Small intestine (tissue), 7 donors: Measurements from ENCODE around the gene RBM47. TPM values are rescaled to one million over a fixed set of nuclear protein-coding genes. Genes with fewer than 3 reads are reported as not detected.

ENCODE experiments used
- DNase-seq, 2 donors: peaks; one replicate each; pipeline versions ENCODE4 v3.0.0 to v3.0.0-alpha.2; 2013
- FAIRE-seq: peaks from 2 replicates; lab custom pipeline; 2012; peaks lifted over from hg19 to GRCh38; lab: Jason Lieb, UNC
- H3K27ac ChIP-seq, 3 donors: one replicate each; pipeline ENCODE4 v1.5.1; 2013; ENCODE audit warnings: low read length in 2 of 3, mild to moderate bottlenecking in 2 of 3, control low read depth in 1 of 3, inconsistent platforms in 1 of 3, low read depth in 1 of 3, moderate library complexity in 1 of 3
- H3K27me3 ChIP-seq, 3 donors: one replicate each; pipeline ENCODE4 v1.6.1; 2013; ENCODE audit warnings: low read length in 3 of 3, inconsistent platforms in 1 of 3; ENCODE audit not compliant: control insufficient read depth in 3 of 3, insufficient read depth in 3 of 3
- H3K36me3 ChIP-seq, 3 donors: one replicate each; pipeline ENCODE4 v1.6.1; 2013; ENCODE audit warnings: low read length in 3 of 3, inconsistent platforms in 1 of 3, low read depth in 1 of 3, mild to moderate bottlenecking in 1 of 3, moderate library complexity in 1 of 3; ENCODE audit not compliant: control insufficient read depth in 3 of 3, insufficient read depth in 2 of 3
- H3K4me1 ChIP-seq, 3 donors: one replicate each; pipeline ENCODE4 v1.6.1; 2013; ENCODE audit warnings: low read length in 2 of 3, inconsistent platforms in 1 of 3, low read depth in 1 of 3, mild to moderate bottlenecking in 1 of 3, moderate library complexity in 1 of 3; ENCODE audit not compliant: control insufficient read depth in 3 of 3, insufficient read depth in 2 of 3
- H3K4me3 ChIP-seq, 3 donors: one replicate each; pipeline ENCODE4 v1.5.1; 2013; ENCODE audit warnings: low read length in 3 of 3, control low read depth in 1 of 3, inconsistent platforms in 1 of 3, low read depth in 1 of 3, mild to moderate bottlenecking in 1 of 3, moderate library complexity in 1 of 3
- H3K9me3 ChIP-seq, 2 donors: one replicate each; pipeline ENCODE4 v1.6.1; 2013; ENCODE audit warnings: low read depth in 1 of 2, low read length in 1 of 2; ENCODE audit not compliant: control insufficient read depth in 2 of 2, insufficient read depth in 1 of 2
- WGBS, 3 donors: extraction: QIAGEN DNeasy Blood & Tissue Kit; methylation state at CpG; one replicate each; pipeline ENCODE4 v1.1.7; 2013; 5-methylcytosine and 5-hydroxymethylcytosine counted together
- polyA plus RNA-seq, 4 donors: library from polyadenylated mRNA; stranded (reverse) in 3 of 4; unstranded in 1 of 4; fragments of 200-250 nt in 3 of 4; fragments of 120-200 nt in 1 of 4; gene quantifications; one replicate each; pipeline versions ENCODE4 v1.2.1 to v1.2.3, GENCODE V29; 2013
- donor health status: healthy with polysubstance abuse.
- donor health status: control.
- donor health status: control.
- donor health status: Bipolar disorder and iron deficiency.
- donor health status: healthy.

Gene RBM47
- polyA plus RNA-seq, 4 donors = 49.5 to 127 (median 106) TPM

DNA sequence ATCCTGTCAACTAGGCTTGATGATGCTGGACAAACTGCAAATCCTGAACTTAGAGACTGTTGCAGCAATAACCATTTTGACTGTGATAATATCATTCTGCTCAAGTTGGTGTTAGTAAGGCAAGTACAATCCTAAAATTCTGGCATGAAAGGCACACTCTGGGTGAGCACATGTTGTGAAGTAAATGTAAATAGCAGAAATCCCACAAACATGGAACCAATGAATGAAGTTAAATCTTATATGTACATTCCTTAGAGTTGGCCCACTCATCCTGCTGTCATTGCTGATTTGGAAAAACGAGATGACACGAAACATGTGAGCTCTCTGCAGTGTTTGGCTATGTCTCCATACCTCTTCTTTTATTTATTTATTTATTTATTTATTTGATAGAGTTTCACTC is 21.0 kb downstream of the RBM47 start:
- Histone ChIP-seq H3K4me3 (no peak overlapping the region), H3K4me1 (no peaks in the 10 kb centered on the region), H3K36me3 (no peaks in the 10 kb centered on the region), H3K27ac (no peak overlapping the region), H3K9me3 (no peaks in the 10 kb centered on the region), H3K27me3 (no peaks in the 10 kb centered on the region)
- DNase-seq (no peak), FAIRE-seq (no peak)
- 71 to 87% (median 85%) methylated on average over 2 of the region's 2 CpGs for WGBS, 3 donors

DNA sequence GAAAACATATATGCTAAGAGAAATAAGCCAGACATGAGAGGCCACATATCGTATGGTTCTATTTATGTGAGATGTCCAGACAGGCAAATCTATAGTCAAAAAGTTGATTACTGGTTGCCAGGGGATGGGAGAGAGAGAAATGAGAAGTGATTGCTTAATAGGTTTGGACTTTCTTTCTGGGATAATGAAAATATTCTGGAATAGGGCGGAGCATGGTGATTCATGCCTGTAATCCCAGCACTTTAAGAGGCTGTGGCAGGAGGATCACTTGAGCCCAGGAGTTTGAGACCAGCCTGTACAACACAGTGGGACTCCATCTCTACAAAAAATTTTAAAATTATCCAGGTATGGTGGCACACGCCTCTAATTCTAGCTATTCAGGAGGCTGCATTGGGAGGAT is 22.4 kb downstream of the RBM47 start:
- Histone ChIP-seq H3K27me3 (no peaks in the 10 kb centered on the region), H3K27ac (no peak overlapping the region), H3K4me1 (no peaks in the 10 kb centered on the region), H3K36me3 (no peaks in the 10 kb centered on the region), H3K9me3 (no peaks in the 10 kb centered on the region), H3K4me3 (no peak overlapping the region)
- FAIRE-seq (no peak), DNase-seq (peak in 1 of 2 donors; percentile 24)
- 93 to 96% (median 93%) methylated on average over 3 of the region's 3 CpGs for WGBS, 3 donors

- Histone ChIP-seq H3K4me3 (no peak overlapping the region), H3K4me1 (no peaks in the 10 kb centered on the region), H3K9me3 (no peaks in the 10 kb centered on the region), H3K27ac (no peak overlapping the region), H3K27me3 (no peaks in the 10 kb centered on the region), H3K36me3 (no peaks in the 10 kb centered on the region)
- WGBS, 3 donors = 80 to 87% (median 83%) methylated on average over 6 of the region's 6 CpGs
- DNase-seq (no peak), FAIRE-seq (no peak)
Measured at GRCh38 chr4:40606239-40606767, 23.4 kb downstream of the RBM47 start.

- DNase-seq (no peak), FAIRE-seq (no peak)
- Histone ChIP-seq H3K27me3 (no peaks in the 10 kb centered on the region), H3K27ac (no peak overlapping the region), H3K9me3 (no peaks in the 10 kb centered on the region), H3K4me1 (no peaks in the 10 kb centered on the region), H3K36me3 (peaks cover 0 to under 1% (median 0%) of the 10 kb centered on the region in 3 donors), H3K4me3 (no peak overlapping the region)
Measured at GRCh38 chr4:40603281-40603680, 26.4 kb downstream of the RBM47 start.

GRCh38 chr4:40601641-40602040 is 28.0 kb downstream of the RBM47 start:
- no peak overlapping the region for H3K27ac ChIP-seq
- DNase-seq = no peak
- H3K36me3 ChIP-seq = peaks cover 0 to 3% (median 0%) of the 10 kb centered on the region in 3 donors

DNA sequence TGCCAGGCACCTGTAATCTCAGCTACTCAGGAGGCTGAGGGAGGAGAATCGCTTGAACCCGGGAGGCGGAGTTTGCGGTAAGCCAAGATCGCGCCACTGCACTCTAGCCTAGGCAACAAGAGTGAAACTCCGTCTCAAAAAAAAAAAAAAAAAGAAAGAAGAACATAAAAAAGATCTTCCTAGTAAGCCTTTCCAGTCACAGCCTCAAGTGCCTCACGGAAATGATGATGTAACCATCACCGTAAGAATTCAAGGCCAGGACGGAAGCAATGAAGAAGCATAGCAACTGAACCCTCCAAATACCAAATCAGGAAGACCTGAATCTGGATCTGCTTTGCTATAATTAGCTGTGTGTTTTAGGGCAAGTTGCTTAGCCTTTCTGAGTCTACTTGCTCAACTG is 28.8 kb downstream of the RBM47 start:
- peaks cover 0 to 4% (median 0%) of the 10 kb centered on the region in 3 donors for H3K36me3 ChIP-seq
- H3K9me3 ChIP-seq = no peaks in the 10 kb centered on the region
- FAIRE-seq (no peak), DNase-seq (no peak)
- 87 to 99% (median 95%) methylated on average over 10 of the region's 10 CpGs for WGBS, 3 donors
- no peak overlapping the region for H3K27ac ChIP-seq
- H3K4me1 ChIP-seq = no peaks in the 10 kb centered on the region
- no peaks in the 10 kb centered on the region for H3K27me3 ChIP-seq
- no peak overlapping the region for H3K4me3 ChIP-seq

More at GRCh38 chr4:40601641-40602040, 28.0 kb downstream of the RBM47 start:
- no peaks in the 10 kb centered on the region for H3K27me3 ChIP-seq
- FAIRE-seq = no peak
- H3K4me3 ChIP-seq = no peak overlapping the region
- H3K4me1 ChIP-seq = no peaks in the 10 kb centered on the region
- WGBS, 3 donors = 81 to 91% (median 82%) methylated on average over 7 of the region's 7 CpGs
- no peaks in the 10 kb centered on the region for H3K9me3 ChIP-seq

- Histone ChIP-seq H3K9me3 (no peaks in the 10 kb centered on the region), H3K27ac (no peak overlapping the region), H3K27me3 (no peaks in the 10 kb centered on the region), H3K4me1 (no peaks in the 10 kb centered on the region), H3K4me3 (no peak overlapping the region), H3K36me3 (peaks cover 0 to 12% (median 0%) of the 10 kb centered on the region in 3 donors)
- 85 to 90% (median 86%) methylated on average over 2 of the region's 2 CpGs for WGBS, 3 donors
- DNase-seq (no peak), FAIRE-seq (no peak)
Measured at GRCh38 chr4:40599431-40599830, 30.2 kb downstream of the RBM47 start.

GRCh38 chr4:40596522-40596921 is 33.1 kb downstream of the RBM47 start:
- Histone ChIP-seq H3K4me1 (no peaks in the 10 kb centered on the region), H3K9me3 (peaks cover 0 to 2% of the 10 kb centered on the region in 2 donors), H3K27me3 (no peaks in the 10 kb centered on the region), H3K27ac (no peak overlapping the region), H3K36me3 (peaks cover 0 to 17% (median 0%) of the 10 kb centered on the region in 3 donors), H3K4me3 (no peak overlapping the region)
- FAIRE-seq (no peak), DNase-seq (no peak)
- 82 to 89% (median 87%) methylated on average over 4 of the region's 4 CpGs for WGBS, 3 donors

DNA sequence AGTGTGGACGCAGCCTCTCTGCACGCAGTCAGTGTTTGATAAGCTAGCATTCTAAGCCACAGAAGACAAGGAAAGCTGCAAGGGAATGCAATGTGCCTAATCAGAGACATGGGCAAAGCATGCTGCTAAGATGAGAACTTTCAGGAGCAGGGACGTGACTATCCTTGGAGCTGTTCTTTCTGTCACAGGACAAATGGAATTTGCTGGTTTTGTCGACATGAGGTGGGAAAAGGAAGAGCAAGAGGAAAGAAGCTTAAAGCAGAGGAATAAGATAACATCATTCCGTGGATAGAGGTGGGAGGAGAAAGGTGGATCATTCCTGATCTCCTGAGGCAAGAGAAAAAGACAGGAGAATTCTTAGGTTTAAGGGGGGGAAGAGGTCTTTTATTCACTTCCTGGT is 33.7 kb downstream of the RBM47 start:
- no peak for DNase-seq
- no peak overlapping the region for H3K4me3 ChIP-seq
- no peaks in the 10 kb centered on the region for H3K27me3 ChIP-seq
- peaks cover 0 to 3% of the 10 kb centered on the region in 2 donors for H3K9me3 ChIP-seq
- FAIRE-seq = no peak
- WGBS, 3 donors = 82 to 91% (median 86%) methylated on average over 5 of the region's 5 CpGs
- H3K36me3 ChIP-seq = peaks cover 0 to 17% (median 0%) of the 10 kb centered on the region in 3 donors
- H3K27ac ChIP-seq = no peak overlapping the region
- H3K4me1 ChIP-seq = no peaks in the 10 kb centered on the region
